ENCODE results near the gene HOMER2. TPM values are rescaled to one million over a fixed set of nuclear protein-coding genes. Genes with fewer than 3 reads are reported as not detected.

The HOMER2 gene
- total and polyA plus RNA-seq, 11 donors: 15.2 to 60.5 (median 36.9) TPM

GRCh38 chr15:82874267-82874666 lies 78.3 kb downstream of the HOMER2 start:
- no peak overlapping the region for H3K4me3 ChIP-seq
- no peaks in the 10 kb centered on the region for H3K36me3 ChIP-seq
- H3K9me3 ChIP-seq: peaks cover 0 to 5% (median 0%) of the 10 kb centered on the region in 12 donors
- H3K27me3 ChIP-seq: no peaks in the 10 kb centered on the region
- 75 to 86% (median 83%) methylated on average over 1 of the region's 1 CpG for WGBS, 4 donors
- peaks cover 0 to 26% (median 6%) of the 10 kb centered on the region in 12 donors for H3K4me1 ChIP-seq
- ATAC-seq (no peak), DNase-seq (no peak)
- TF ChIP-seq POLR2A (IDR thresholded peaks at IDR 0.05): no peak
- TF ChIP-seq CTCF (IDR thresholded peaks at IDR 0.05): no peak
- intact Hi-C loops (cut with DNase I): loop anchor here in 2 of 10 donors (10.0 kb wide), 2 partner anchors 59 to 61 kb away; no protein-coding TSS in a partner anchor
- no peak overlapping the region for H3K27ac ChIP-seq

- 46 to 74% (median 56%) methylated on average over 7 of the region's 7 CpGs for WGBS, 4 donors
- no peak overlapping the region for H3K4me3 ChIP-seq
- TF ChIP-seq POLR2A (IDR thresholded peaks at IDR 0.05): no peak
- no peak for TF ChIP-seq CTCF (IDR thresholded peaks at IDR 0.05)
- H3K36me3 ChIP-seq: no peaks in the 10 kb centered on the region
- peak; percentile 60 to 91 (median 74) for ATAC-seq
- no peak overlapping the region for H3K27ac ChIP-seq
- DNase-seq: peak in 3 of 5 donors; percentile 39 to 60 (median 41)
- peaks cover 0 to 26% (median 6%) of the 10 kb centered on the region in 12 donors for H3K4me1 ChIP-seq
- H3K9me3 ChIP-seq: peaks cover 0 to 5% (median 0%) of the 10 kb centered on the region in 12 donors
- intact Hi-C loops (cut with DNase I): loop anchor here in 2 of 10 donors (10.0 kb wide), 2 partner anchors 58 to 62 kb away; no protein-coding TSS in a partner anchor
- no peaks in the 10 kb centered on the region for H3K27me3 ChIP-seq
These were observed 79.4 kb downstream of the HOMER2 start for GRCh38 chr15:82873000-82873680.

- Histone ChIP-seq H3K4me3 (no peak overlapping the region), H3K27me3 (no peaks in the 10 kb centered on the region), H3K4me1 (peaks cover 0 to 26% (median 6%) of the 10 kb centered on the region in 12 donors), H3K36me3 (no peaks in the 10 kb centered on the region), H3K27ac (no peak overlapping the region), H3K9me3 (peaks cover 0 to 5% (median 0%) of the 10 kb centered on the region in 12 donors)
- 73 to 76% (median 74%) methylated on average over 7 of the region's 7 CpGs for WGBS, 4 donors
- ATAC-seq: no peak
- intact Hi-C loops (cut with DNase I): loop anchor here in 2 of 10 donors (10.0 kb wide), 2 partner anchors 57 to 63 kb away; no protein-coding TSS in a partner anchor
- no peak for DNase-seq
- TF ChIP-seq CTCF (IDR thresholded peaks at IDR 0.05) (no peak), POLR2A (IDR thresholded peaks at IDR 0.05) (no peak)
These were observed 80.6 kb downstream of the HOMER2 start for GRCh38 chr15:82871832-82872484.

GRCh38 chr15:82871358-82871757 lies 81.2 kb downstream of the HOMER2 start:
- H3K4me1 ChIP-seq: peaks cover 0 to 26% (median 6%) of the 10 kb centered on the region in 12 donors
- peak overlapping the region in 1 of 12 donors; percentile 2 for H3K27ac ChIP-seq
- intact Hi-C loops (cut with DNase I): loop anchor here in 2 of 10 donors (10.0 kb wide), 2 partner anchors 57 to 63 kb away; no protein-coding TSS in a partner anchor
- no peaks in the 10 kb centered on the region for H3K27me3 ChIP-seq
- WGBS, 4 donors: 34 to 47% (median 37%) methylated on average over 5 of the region's 5 CpGs
- no peaks in the 10 kb centered on the region for H3K36me3 ChIP-seq
- DNase-seq: no peak
- H3K9me3 ChIP-seq: peaks cover 0 to 5% (median 0%) of the 10 kb centered on the region in 12 donors
- ATAC-seq: peak in 1 of 4 donors; percentile 53
- TF ChIP-seq CTCF (IDR thresholded peaks at IDR 0.05): no peak
- TF ChIP-seq POLR2A (IDR thresholded peaks at IDR 0.05): no peak
- H3K4me3 ChIP-seq: no peak overlapping the region
